ENCODE measurements around the gene PHF20. TPM values are rescaled to one million over a fixed set of nuclear protein-coding genes. Genes with fewer than 3 reads are reported as not detected.

The PHF20 gene
- total and polyA plus RNA-seq, 2 of the 13 experiments (the other 11 are each of a cell fraction or from before 2014, with no cell fraction given) = 22.8 to 34.1 TPM

GRCh38 chr20:35742741-35743523, 28.9 kb upstream of the PHF20 start (continued):
- TF ChIP-seq ZNF574 (CRISPR knock-in tag; IDR thresholded peaks at IDR 0.05) (no peak), ZNF709 (CRISPR knock-in tag; IDR thresholded peaks at IDR 0.05) (no peak), FOXP4 (CRISPR knock-in tag; IDR thresholded peaks at IDR 0.05) (no peak), LBX2 (CRISPR knock-in tag; IDR thresholded peaks at IDR 0.05; ENCODE audit: borderline replicate concordance) (no peak), TOPORS (CRISPR knock-in tag; IDR thresholded peaks at IDR 0.05) (no peak; the same call in 1 of the 2 replicates), PLSCR1 (CRISPR knock-in tag; IDR thresholded peaks at IDR 0.05; ENCODE audit: borderline replicate concordance) (no peak), MLLT10 (CRISPR knock-in tag; IDR thresholded peaks at IDR 0.05) (no peak), CENPBD1 (CRISPR knock-in tag; IDR thresholded peaks at IDR 0.05; ENCODE audit: borderline replicate concordance, low read depth) (no peak), IKZF4 (CRISPR knock-in tag; IDR thresholded peaks at IDR 0.05; ENCODE audit: borderline replicate concordance, low read depth, not compliant biosample characterization) (no peak), ZNF564 (CRISPR knock-in tag; IDR thresholded peaks at IDR 0.05) (no peak), ZNF878 (CRISPR knock-in tag; IDR thresholded peaks at IDR 0.05) (no peak; the same call in 1 of the 2 replicates), ZSCAN29 (CRISPR knock-in tag; conservative IDR thresholded peaks at IDR 0.05) (no peak; the same call in 1 of the 2 replicates), RARG (CRISPR knock-in tag; IDR thresholded peaks at IDR 0.05; ENCODE audit: low read depth) (no peak; the same call in none of the 2 replicates), AFF4 (CRISPR knock-in tag; IDR thresholded peaks at IDR 0.05) (no peak), PHF5A (CRISPR knock-in tag; IDR thresholded peaks at IDR 0.05; ENCODE audit: low read depth, unreplicated experiment) (peak; percentile 80), ZFX (CRISPR knock-in tag; IDR thresholded peaks at IDR 0.05; ENCODE audit: low read depth) (no peak), NCOA5 (CRISPR knock-in tag; IDR thresholded peaks at IDR 0.05) (no peak), REPIN1 (CRISPR knock-in tag; IDR thresholded peaks at IDR 0.05; ENCODE audit: borderline replicate concordance, low read depth) (no peak)
